Activated naive CD8-positive, alpha-beta T cell treated with anti-CD3 and anti-CD28 coated beads, Interleukin-2, amount 50 U/mL, for 24 hours (primary cell): ENCODE measurements around the gene CACNG6.
A peak's percentile ranks its signal among the peaks of the same experiment; 100 is the strongest.

Source experiments
- ATAC-seq: fragments of 150-1000 bp; cut with Tn5 transposase; one replicate; pipeline ENCODE4 v1.10.0; 2021
- DNase-seq: peaks from one replicate; pipeline ENCODE4 v3.0.0; 2021
- H3K27ac Mint-ChIP-seq: one replicate; pipeline ENCODE4 v1.8.0; 2021; ENCODE audit warnings: mild to moderate bottlenecking, mixed read lengths
- H3K27me3 Mint-ChIP-seq: one replicate; pipeline ENCODE4 v1.8.0; 2021; ENCODE audit warnings: mixed read lengths
- H3K36me3 Mint-ChIP-seq: one replicate; pipeline ENCODE4 v1.8.0; 2021; ENCODE audit warnings: low read depth, mixed read lengths
- H3K4me1 Mint-ChIP-seq: one replicate; pipeline ENCODE4 v1.8.0; 2021; ENCODE audit warnings: mixed read lengths
- H3K4me3 Mint-ChIP-seq: one replicate; pipeline ENCODE4 v1.8.0; 2021; ENCODE audit warnings: mild to moderate bottlenecking, moderate library complexity, mixed read lengths
- H3K9me3 Mint-ChIP-seq: one replicate; pipeline ENCODE4 v1.8.0; 2021; ENCODE audit warnings: mixed read lengths

CACNG6 gene

GRCh38 chr19:53980539-53981375 lies 10.7 kb upstream of the CACNG6 start:
- Mint-ChIP-seq H3K36me3 (peaks cover 9% of the 10 kb centered on the region), H3K9me3 (peaks cover 15% of the 10 kb centered on the region), H3K4me1 (peaks cover 25% of the 10 kb centered on the region), H3K4me3 (peak overlapping the region; percentile 57), H3K27me3 (peaks cover 49% of the 10 kb centered on the region), H3K27ac (no peak overlapping the region)
- ATAC-seq (no peak), DNase-seq (no peak)

GRCh38 chr19:53981376-53981951 lies 10.0 kb upstream of the CACNG6 start:
- H3K4me3 Mint-ChIP-seq, result no peak overlapping the region
- H3K36me3 Mint-ChIP-seq, result peaks cover 9% of the 10 kb centered on the region

DNA sequence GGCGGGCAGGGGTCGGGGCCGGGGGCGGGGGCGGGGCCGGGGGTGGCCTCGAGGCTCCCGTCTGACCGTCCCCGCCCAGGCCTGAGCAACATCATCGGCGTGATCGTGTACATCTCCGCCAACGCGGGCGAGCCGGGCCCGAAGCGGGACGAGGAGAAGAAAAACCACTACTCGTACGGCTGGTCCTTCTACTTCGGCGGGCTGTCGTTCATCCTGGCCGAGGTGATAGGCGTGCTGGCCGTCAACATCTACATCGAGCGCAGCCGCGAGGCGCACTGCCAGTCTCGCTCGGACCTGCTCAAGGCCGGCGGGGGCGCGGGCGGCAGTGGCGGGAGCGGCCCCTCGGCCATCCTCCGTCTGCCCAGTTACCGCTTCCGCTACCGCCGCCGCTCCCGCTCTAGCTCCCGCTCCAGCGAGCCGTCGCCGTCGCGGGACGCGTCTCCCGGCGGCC lies 9.4 kb upstream of the CACNG6 start:
- Mint-ChIP-seq H3K4me1 (peaks cover 25% of the 10 kb centered on the region), H3K9me3 (peaks cover 15% of the 10 kb centered on the region), H3K27me3 (peaks cover 40% of the 10 kb centered on the region), H3K4me3 (no peak overlapping the region), H3K36me3 (peaks cover 9% of the 10 kb centered on the region), H3K27ac (no peak overlapping the region)
- DNase-seq (no peak), ATAC-seq (no peak)

More at GRCh38 chr19:53981376-53981951, 10.0 kb upstream of the CACNG6 start:
- no peak for ATAC-seq
- peaks cover 43% of the 10 kb centered on the region for H3K27me3 Mint-ChIP-seq
- no peak overlapping the region for H3K27ac Mint-ChIP-seq
- DNase-seq, result no peak
- H3K9me3 Mint-ChIP-seq, result peaks cover 15% of the 10 kb centered on the region
- peaks cover 25% of the 10 kb centered on the region for H3K4me1 Mint-ChIP-seq

DNA sequence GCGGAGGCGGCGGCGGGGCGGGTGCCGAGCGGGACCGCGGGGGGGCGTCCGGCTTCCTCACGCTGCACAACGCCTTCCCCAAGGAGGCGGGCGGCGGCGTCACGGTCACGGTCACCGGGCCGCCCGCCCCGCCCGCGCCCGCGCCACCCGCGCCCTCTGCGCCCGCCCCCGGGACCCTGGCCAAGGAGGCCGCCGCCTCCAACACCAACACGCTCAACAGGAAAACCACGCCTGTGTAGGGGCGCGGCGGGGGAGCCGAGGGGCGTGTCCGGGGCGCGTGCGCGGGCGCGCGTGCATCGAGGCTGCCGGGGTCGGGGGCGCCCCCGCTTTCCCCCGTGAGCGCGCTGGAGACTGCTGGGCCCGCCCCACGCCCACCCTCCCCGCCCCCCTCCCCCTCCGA lies 8.8 kb upstream of the CACNG6 start:
- no peak for ATAC-seq
- DNase-seq, result no peak

GRCh38 chr19:53983457-53984289 lies 7.8 kb upstream of the CACNG6 start:
- no peak overlapping the region for H3K4me3 Mint-ChIP-seq
- peaks cover 11% of the 10 kb centered on the region for H3K9me3 Mint-ChIP-seq
- ATAC-seq (no peak), DNase-seq (no peak)
- no peak overlapping the region for H3K27ac Mint-ChIP-seq
- peaks cover 33% of the 10 kb centered on the region for H3K27me3 Mint-ChIP-seq
- H3K36me3 Mint-ChIP-seq, result peaks cover 6% of the 10 kb centered on the region
- peaks cover 17% of the 10 kb centered on the region for H3K4me1 Mint-ChIP-seq

More for the DNA sequence above, 8.8 kb upstream of the CACNG6 start:
- Mint-ChIP-seq H3K27ac (no peak overlapping the region), H3K9me3 (peaks cover 13% of the 10 kb centered on the region), H3K4me1 (peaks cover 22% of the 10 kb centered on the region), H3K27me3 (peaks cover 35% of the 10 kb centered on the region), H3K4me3 (no peak overlapping the region), H3K36me3 (peaks cover 8% of the 10 kb centered on the region)

DNA sequence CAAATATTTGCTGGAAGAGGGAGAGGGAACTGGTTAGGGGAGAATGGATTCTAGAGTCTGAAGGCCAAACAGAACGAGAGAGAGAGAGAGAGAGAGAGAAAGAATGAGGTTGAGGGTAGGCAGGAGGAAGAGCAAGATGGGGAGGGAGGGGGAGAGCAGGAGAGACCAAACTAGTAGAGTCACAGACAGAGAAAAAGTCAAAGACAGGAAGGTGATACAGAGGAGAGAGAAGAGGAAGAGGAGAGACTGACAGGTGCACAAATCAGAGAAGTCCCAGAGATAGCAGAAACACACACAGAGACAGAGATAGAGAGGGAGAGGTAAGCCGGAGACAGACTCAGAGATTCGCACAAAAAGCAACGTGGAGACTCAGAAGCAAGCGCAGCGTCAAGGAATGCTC lies 5.6 kb upstream of the CACNG6 start:
- Mint-ChIP-seq H3K27me3 (peaks cover 20% of the 10 kb centered on the region), H3K4me3 (no peak overlapping the region), H3K9me3 (peaks cover 3% of the 10 kb centered on the region), H3K4me1 (peaks cover 3% of the 10 kb centered on the region), H3K27ac (no peak overlapping the region), H3K36me3 (peaks cover 2% of the 10 kb centered on the region)
- ATAC-seq (no peak), DNase-seq (no peak)

DNA sequence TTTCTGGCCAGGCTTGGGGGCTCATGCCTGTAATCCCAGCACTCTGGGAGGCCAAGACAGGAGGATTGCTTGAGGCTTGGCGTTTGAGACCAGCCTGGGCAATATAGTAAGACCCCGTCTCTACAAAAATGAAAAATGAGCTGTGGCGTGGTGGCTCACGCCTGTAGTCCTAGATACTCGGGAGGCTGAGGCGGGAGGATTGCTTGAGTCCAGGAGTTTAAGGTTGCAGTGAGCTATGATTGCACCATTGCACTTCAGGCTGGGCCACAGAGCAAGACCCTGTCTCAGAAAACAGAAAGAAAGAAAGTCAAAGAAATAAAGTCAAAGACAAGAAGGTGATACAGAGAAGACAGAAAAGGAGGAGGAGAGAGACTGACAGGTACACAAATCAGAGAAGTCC lies 2.5 kb upstream of the CACNG6 start:
- ATAC-seq (no peak), DNase-seq (no peak)
- no peak overlapping the region for H3K4me3 Mint-ChIP-seq
- H3K27me3 Mint-ChIP-seq, result peaks cover 28% of the 10 kb centered on the region
- H3K36me3 Mint-ChIP-seq, result no peaks in the 10 kb centered on the region
- peaks cover 5% of the 10 kb centered on the region for H3K4me1 Mint-ChIP-seq
- no peaks in the 10 kb centered on the region for H3K9me3 Mint-ChIP-seq
- H3K27ac Mint-ChIP-seq, result no peak overlapping the region

DNA sequence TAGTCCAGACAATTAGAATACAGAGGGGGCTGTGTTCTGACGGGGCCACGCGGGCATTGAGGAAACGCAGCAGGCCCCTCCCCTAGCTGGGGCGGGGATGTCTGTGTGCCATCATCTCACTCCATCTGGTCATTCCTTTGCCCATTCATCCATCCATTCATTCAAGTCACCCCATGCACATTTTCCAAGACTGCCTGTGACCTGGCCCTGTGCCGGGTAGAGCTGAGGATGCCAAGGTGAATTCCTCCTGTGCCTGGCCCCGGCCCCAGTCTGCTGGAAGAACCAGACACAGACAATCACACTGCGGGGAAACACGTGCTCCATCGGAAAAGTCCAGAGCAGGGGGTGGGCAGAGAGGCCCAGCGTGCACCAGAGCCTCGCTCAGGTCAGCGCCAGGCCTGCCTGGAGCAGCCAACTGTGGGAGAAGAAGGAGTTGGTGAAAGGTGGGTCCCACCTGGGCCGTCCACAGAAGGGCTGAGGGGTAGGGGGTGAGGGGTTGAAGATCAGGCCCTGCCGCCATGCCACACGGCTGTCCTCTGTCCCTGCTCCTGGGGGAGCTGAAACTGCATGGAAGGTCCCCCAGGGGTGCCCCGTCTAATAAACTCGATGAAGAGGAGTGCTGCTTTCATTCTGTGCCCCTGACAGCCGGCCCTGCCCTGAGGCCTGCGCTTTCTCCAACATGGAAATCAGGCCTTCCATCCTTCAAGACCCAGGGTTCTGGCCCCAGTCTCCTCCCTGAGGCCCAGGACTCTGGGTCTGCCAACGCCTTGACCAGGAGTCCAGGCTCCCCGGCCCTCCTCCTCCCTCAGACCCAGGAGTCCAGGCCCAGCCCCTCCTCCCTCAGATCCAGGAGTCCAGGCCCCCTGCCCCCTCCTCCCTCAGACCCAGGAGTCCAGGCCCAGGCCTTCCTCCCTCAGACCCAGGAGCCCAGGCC lies 1.6 kb upstream of the CACNG6 start:
- no peaks in the 10 kb centered on the region for H3K36me3 Mint-ChIP-seq
- ATAC-seq, result no peak
- peaks cover 5% of the 10 kb centered on the region for H3K4me1 Mint-ChIP-seq
- no peaks in the 10 kb centered on the region for H3K9me3 Mint-ChIP-seq
- no peak overlapping the region for H3K27ac Mint-ChIP-seq
- no peak for DNase-seq
- H3K4me3 Mint-ChIP-seq, result no peak overlapping the region
- H3K27me3 Mint-ChIP-seq, result peaks cover 36% of the 10 kb centered on the region

- DNase-seq (no peak), ATAC-seq (no peak)
- Mint-ChIP-seq H3K27me3 (peaks cover 54% of the 10 kb centered on the region), H3K27ac (no peak overlapping the region), H3K4me3 (no peak overlapping the region), H3K36me3 (no peaks in the 10 kb centered on the region), H3K4me1 (peaks cover 5% of the 10 kb centered on the region), H3K9me3 (no peaks in the 10 kb centered on the region)
Observed at GRCh38 chr19:53992211-53992610, 774 bp downstream of the CACNG6 start.

GRCh38 chr19:53992815-53993214 lies 1.4 kb downstream of the CACNG6 start:
- no peak for ATAC-seq
- H3K27me3 Mint-ChIP-seq, result peaks cover 54% of the 10 kb centered on the region
- no peak overlapping the region for H3K4me3 Mint-ChIP-seq
- H3K9me3 Mint-ChIP-seq, result no peaks in the 10 kb centered on the region
- H3K36me3 Mint-ChIP-seq, result no peaks in the 10 kb centered on the region
- peaks cover 5% of the 10 kb centered on the region for H3K4me1 Mint-ChIP-seq
- no peak for DNase-seq
- no peak overlapping the region for H3K27ac Mint-ChIP-seq

DNA sequence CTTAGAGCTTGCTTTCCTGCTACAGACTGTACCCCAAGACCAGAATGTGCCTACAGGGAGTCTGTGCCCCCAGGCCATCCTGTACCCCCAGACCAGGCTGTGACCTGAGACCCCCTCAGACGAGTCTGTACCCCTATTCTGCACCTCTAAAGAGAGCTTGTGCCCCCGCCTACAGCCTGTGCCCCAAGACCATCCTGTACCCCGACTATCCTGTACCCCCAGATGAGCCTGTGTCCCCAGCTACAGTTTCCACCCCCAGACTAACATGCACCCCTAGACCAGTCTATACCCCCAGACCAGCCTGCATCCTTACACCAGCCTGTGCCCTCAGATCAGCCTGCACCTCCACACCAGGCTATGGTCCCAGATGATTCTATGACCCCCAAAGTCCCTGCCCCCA lies 2.0 kb downstream of the CACNG6 start:
- Mint-ChIP-seq H3K27ac (no peak overlapping the region), H3K4me1 (peaks cover 5% of the 10 kb centered on the region), H3K4me3 (no peak overlapping the region), H3K36me3 (no peaks in the 10 kb centered on the region), H3K9me3 (no peaks in the 10 kb centered on the region), H3K27me3 (peaks cover 55% of the 10 kb centered on the region)
- DNase-seq (no peak), ATAC-seq (no peak)

GRCh38 chr19:53994811-53995210 lies 3.4 kb downstream of the CACNG6 start:
- DNase-seq, result no peak
- Mint-ChIP-seq H3K4me3 (no peak overlapping the region), H3K9me3 (no peaks in the 10 kb centered on the region), H3K27ac (no peak overlapping the region), H3K27me3 (peaks cover 49% of the 10 kb centered on the region), H3K4me1 (peaks cover 5% of the 10 kb centered on the region), H3K36me3 (no peaks in the 10 kb centered on the region)
- ATAC-seq, result no peak

- no peaks in the 10 kb centered on the region for H3K36me3 Mint-ChIP-seq
- no peak for DNase-seq
- H3K4me1 Mint-ChIP-seq, result no peaks in the 10 kb centered on the region
- no peak for ATAC-seq
- H3K9me3 Mint-ChIP-seq, result no peaks in the 10 kb centered on the region
- no peak overlapping the region for H3K4me3 Mint-ChIP-seq
- H3K27me3 Mint-ChIP-seq, result peaks cover 47% of the 10 kb centered on the region
- no peak overlapping the region for H3K27ac Mint-ChIP-seq
Observed at GRCh38 chr19:53998223-53998622, 6.8 kb downstream of the CACNG6 start.

- ATAC-seq (no peak), DNase-seq (no peak)
- Mint-ChIP-seq H3K9me3 (no peaks in the 10 kb centered on the region), H3K27ac (no peak overlapping the region), H3K27me3 (peaks cover 34% of the 10 kb centered on the region), H3K4me3 (no peak overlapping the region), H3K4me1 (no peaks in the 10 kb centered on the region), H3K36me3 (no peaks in the 10 kb centered on the region)
Observed at GRCh38 chr19:53999694-54000093, 8.3 kb downstream of the CACNG6 start.
